Endothelial cell of hepatic sinusoid (primary cell): Measurements from ENCODE around the gene OSBPL3.

Source experiments
- in situ Hi-C: cut with HindIII; loops from 2 replicates; pipeline ENCODE4 v1.10.0; 2017; ENCODE audit warnings: low sequenced_read_pairs

The OSBPL3 gene

DNA sequence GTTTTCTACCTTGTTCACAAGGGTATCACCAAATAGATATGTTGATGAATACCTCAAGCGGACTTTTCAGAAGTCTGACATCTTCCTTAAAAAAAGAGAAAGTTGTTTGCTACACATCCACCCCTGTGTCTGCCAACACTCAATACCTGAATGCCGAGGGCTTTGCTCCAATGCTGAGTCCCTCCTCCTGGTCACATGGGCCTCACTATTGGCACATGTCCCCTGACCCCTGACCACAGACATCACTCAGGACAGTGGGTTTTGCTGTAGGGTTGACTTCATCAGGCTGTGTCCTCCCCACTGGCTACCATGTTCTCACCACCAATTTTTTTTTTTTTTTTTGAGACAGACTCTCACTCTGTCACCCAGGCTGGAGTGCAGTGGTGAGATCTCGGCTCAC lies 76.4 kb downstream of the OSBPL3 start:
- in situ Hi-C loops: no loop called here

DNA sequence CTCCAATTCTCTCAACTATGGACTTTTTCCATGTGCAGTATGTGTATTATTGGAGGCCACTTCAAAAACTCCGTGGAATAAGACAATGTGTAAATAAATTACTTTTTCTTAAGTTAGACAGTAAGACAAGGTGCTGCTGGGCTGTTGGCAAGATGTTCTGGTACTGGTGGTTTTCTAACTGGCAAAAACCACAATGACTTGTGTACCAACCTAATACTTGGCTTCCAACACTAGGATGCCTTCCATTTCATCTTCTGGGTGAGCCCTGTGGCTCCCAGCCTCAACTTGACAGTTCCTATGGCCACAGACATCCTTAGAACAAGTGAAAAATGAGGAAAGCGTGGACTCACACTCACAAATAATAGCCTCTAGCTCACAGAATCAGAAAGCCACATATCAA lies 77.0 kb downstream of the OSBPL3 start:
- in situ Hi-C loops: no loop called here

DNA sequence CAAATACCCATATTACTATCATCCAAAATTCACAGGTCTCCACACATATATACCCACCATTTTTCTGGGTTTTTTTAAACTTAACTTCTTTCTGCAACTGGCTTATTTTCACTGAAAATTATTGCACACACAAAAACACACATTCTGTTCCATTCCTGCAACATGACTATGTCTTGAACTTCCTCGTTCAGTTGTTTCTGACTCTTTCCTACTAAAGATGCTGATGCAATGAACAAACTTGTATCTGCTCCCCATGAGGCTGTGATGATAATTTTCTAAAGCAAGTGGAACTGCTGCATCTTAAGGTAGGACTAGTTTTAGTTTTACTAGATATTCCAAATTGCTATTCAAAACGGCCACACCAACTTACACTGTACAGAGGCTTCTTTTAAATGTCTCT lies 77.7 kb downstream of the OSBPL3 start:
- in situ Hi-C loops: no loop called here

DNA sequence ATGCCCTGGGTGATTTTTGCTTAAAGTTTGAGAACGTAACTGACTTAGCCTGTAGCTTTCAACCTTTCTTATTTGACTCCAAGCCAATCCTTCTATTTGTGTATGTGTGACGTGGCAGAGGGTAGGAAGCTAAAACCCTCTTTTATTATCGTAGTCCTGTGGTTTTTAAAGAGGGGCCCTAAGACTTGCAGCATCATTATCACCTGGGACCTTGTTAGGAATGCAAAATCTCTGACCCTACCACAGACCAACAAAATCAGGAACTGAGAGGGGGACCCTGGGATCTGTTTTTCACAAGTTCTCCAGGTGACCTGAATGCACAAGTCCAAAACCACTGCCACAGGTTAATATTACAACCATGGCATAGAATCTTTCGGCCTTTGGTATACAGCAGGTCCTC lies 80.1 kb downstream of the OSBPL3 start:
- in situ Hi-C loops: no loop called here

DNA sequence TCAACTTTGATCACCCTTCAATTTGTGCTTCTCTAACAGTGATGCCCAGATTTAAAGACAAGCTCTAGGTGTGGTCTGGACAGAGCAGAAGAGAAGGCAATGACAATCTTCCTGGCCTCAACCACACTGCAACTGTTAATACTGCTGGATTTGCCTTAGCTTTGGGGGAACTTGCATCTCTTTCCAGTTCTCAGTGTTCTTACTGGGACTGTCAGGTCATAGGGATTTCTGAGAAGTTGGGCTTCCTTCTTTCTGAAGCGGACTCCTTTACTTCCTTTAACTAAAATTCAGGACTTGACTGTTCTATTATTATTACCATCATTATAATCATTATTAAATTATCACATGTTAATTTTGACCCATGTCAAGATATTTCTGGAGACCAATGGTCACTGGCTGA lies 80.8 kb downstream of the OSBPL3 start:
- in situ Hi-C loops: no loop called here

DNA sequence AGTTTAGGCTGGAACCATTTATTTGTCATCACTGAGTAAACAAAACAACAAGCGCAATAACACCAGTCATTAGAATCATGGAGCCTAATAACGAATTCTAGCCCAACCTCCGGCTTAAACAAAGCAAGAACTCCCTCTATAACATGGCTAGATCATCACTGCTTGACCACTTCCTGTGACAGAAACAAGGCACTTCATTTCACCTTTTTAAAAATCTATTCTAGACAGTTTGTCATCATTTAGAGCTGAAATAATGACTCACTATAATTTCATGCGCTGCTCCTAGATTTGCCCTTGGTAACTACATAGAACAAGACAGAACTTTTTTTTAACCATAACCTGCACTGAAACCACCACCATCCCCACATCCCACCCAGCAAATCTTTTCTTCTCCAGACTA lies 81.3 kb downstream of the OSBPL3 start:
- in situ Hi-C loops: no loop called here

DNA sequence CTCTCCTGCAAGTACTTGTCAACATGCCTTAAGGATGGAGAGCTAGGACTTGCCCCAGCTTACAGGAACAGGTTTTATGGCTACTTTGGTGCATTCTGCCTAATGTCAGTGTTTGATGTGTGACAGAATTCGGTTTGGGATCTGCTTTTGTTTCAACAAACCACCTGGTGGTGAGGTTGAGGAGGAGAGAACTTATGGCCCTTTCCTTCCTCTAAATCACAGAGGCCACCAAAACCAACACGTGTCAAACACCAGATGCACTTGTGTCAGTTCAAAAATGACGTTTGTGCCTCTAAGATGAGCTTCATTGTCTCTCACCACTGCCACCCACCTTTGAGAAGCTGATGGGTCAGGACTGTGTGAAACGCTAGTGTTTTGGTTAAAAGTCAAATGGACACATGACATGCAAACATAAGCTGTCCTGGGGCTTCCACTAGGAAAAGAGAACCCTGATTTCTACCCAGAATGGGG lies 83.9 kb downstream of the OSBPL3 start:
- in situ Hi-C loops: no loop called here

DNA sequence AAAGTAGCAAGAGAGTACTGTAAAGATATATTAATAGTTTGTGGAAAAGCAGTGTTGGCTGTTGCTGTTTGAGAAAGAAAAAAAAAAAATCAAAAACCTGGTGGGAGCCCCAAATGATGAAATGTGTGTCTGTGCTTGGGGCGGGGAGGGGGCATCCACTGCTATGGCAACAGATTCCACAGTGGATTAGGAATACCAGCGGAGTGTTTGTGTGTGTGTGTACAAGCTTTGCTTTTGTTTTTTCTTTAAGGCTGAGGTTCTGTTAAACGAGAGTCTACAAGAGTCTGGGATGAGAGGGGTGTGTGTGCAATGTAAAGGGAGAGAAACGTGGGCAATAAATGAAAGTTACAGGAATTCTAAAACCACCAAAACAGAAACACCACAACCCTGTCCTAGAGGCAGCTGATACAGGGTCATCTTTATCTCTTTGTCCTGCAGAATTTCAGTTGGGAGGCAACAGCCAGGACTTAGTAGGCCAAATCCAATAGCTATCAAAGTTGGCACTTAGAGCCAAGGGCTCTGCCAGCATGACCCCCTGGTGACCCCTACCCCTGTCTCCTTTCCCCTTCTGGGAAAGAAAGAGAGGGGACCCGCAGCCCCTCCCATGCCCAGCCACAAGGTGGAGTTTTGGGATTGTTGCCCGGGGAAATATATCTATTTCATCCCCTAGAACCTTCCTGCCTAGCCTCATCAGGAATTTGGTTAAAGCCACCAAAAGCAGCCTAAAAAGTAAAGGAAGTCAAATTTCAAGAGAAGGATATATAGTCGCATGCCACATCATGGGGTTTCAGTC lies 85.4 kb downstream of the OSBPL3 start:
- in situ Hi-C loops: no loop called here

DNA sequence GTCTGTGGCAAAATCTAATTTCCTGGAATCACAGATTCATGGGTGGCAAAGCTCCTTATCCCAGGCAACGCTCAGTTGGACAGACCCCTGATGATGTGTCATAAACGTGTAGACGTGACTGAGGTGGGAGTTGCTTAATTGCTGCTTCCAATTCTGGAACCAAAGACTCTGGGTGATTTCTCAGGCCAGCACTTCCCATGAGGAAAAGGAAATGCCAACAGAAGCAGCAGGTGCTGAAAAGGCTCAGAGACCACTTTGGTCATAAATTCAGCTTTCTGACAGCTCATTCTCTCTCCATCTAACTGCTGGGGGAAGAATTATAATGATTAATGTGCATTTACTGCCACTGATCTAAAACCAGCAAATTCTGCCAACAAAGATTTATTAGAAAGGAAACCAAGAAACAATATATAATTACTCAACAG lies 88.7 kb downstream of the OSBPL3 start:
- in situ Hi-C loops: no loop called here

DNA sequence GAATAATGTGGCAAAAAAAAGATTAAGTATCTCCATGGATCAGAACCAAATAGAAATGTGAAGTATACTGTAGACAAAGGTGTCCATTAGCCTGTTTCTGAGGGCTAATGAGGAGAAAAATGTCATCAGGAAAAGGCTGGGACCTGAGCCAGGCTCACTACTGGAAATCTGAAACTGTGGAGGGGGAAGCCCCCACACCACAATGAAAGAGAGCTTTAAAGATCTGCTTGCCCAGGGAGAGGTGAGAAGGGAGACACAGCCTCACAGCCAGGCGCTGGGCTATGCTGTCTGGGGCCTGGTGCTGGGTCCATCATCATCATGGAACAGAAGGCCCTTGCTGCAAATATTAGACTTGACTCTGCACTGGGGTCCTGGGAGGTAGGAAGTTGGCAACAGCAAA lies 90.4 kb downstream of the OSBPL3 start:
- in situ Hi-C loops: no loop called here

DNA sequence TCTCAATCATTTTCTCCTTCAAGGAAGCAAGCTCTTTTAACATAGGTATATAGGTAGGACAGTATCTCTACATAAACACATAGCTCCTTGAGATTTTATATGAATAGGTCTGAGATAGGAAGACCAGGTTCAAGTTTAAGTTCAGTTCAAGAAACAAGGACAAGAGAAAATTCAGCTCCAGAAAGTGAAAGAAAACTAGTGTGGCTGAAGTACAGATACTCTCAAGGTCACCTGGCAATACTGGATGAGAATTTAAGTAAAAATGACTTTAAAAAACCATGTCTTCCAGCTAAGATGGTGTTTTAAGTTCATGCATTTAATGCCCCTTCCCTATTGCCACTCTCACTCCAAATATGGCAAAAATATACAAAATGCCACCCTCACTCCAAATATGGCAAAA lies 91.3 kb downstream of the OSBPL3 start:
- in situ Hi-C loops: no loop called here

DNA sequence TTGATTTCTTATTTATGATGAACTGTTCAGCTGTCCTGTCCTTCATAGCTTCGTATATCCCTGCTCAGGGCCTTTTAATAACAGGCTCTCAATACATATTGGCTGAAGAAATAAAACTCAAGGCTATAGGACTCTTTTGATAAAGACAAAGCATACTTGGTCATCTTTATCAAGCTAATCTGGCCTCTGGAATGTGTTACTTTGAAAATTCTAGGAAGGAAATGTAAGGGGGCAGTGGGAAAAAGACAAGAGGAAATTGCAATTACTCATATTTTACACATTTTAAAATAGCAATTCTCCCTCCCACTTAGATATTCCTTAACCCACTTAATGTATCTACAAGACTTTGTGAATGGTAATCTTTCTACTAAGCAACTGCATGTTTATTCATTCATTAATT lies 94.3 kb downstream of the OSBPL3 start:
- in situ Hi-C loops: no loop called here

DNA sequence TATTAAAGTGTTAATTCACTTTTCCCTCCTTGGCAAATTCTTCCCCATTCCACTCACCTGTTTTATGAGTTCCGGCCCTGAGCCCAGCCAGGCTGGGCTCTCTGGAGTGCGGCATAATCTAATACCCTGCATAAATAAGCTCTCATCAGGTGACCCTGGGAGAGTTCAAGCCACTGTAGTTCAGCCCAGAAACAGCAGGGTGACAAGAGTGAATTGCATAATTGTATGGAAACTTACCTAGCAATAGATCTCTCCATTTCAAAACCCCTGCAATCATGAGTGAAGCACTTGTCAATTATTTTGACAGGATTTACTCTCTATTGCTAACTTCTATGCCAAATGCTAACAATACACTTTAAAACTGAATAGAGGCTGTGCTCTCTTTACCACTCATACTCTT lies 94.7 kb downstream of the OSBPL3 start:
- in situ Hi-C loops: no loop called here

DNA sequence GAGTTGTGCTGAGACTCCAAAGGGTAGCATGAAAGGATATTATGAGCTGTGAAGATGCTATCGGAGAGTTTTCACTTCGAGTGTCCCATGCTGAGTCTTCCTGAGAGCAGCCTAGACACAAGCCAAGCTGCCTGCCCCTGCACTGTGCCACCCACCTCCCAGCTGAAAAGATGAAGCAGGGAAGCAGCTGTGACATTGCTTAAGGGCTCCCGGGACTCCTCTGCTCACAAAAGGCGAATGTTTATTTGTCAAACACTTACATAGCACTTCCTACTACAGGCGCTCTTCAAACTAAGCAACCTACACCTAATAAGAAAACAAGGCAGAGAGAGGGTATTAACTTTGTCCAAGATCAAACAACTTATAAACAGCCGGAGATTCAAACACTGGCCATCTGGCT lies 95.6 kb downstream of the OSBPL3 start:
- in situ Hi-C loops: no loop called here

DNA sequence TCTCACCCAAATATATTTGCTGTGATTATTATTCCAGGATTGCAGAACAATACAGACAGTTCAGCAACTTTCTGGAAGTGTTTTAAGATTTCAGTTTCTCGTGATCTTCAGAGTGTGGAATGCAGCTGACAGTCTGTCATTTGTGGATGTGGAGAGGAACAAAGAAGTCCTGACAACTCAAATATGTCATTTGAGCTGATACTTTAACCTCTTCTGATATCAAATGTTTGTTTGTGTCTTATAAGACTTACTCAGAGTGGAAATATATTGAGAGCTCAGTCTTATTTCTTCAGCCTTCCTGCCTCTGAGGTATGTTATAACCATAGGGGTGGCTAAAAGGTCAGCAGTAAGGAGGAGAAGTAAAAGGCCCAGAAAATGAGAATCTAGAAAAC lies 96.4 kb downstream of the OSBPL3 start:
- in situ Hi-C loops: no loop called here

DNA sequence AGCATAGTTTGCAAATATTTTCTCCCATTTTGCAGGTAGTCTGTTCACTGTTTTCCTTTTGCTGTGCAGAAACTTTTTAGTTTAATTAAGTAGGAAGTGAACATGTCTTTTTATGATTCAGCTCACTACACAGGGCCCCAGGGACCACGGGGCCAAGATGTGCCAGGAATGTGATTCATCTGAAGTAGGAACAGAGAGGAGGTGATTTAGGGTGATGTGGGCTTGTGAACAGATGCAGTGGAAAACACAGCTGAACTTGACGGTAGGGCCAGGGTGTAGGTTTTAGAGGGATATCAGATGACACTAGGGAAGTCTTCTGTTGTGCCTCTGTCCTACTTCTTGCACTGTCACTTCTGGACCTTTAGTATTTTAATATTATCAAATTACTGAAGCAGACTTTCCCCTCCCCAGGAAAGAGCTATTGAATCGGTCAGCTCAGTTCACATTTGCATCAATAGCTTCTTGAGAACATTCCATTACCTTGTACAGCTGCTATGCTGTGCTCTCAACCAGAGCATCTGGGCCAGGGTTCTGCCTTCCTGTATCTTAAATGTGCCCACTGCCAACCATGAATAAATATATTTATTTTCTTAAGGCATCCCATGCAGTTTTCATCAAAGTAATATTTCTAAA lies 96.9 kb downstream of the OSBPL3 start:
- in situ Hi-C loops: no loop called here

DNA sequence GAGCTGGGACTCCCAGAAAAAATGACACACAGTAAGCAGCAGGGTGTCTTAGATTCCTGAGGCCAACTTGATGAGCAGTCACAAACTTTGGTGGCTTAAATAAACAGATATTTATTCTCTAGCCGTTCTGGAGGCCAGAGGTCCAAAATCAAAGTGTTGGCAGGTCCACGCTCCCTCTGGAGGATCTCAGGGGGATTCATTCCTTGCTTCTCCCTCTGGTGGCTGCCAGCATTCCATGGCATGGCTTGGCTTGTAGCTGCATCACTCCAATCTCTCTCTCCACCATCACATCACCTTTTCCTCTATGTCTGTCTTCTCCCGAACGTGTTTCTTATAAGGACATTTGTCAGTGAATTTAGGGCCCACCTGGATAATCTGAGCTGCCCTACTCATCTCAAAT lies 98.4 kb downstream of the OSBPL3 start:
- in situ Hi-C loops: no loop called here

DNA sequence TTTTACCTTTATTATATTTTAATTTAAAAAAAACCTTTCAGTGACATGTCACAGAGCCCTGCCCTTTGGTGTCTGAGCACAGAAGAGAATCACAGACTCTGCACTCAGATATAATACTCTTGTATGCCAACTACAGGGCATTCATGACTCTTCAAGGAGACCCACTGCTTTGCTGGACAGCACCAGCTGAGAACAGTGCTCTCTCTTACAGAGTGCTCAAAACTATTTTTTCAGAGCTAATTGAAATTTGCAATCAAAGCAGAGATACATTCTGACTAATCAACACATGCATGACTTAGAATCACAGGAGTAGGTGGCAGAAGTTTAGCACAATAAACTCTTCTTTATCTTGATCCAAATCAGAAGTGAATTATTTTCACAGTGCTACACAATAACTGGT lies 99.1 kb downstream of the OSBPL3 start:
- in situ Hi-C loops: no loop called here

DNA sequence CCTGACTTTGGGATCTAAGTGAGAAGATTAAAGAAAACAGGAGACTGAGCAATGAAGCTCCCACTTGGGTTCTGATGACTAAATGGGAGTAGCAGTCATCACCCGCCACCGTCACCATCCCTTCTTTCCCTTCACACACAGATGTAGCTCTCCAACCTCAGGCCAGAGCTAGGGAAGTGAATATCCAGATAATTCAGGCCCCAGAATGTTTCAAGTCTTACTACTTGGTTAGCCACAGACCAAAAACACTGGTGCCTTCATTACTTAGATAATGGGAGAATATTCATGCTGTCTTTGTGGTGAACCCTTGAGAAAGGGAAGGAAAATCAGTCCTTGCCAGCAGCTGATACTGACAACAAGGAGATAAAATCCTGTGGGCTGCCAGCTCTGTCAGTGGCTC lies 100.7 kb downstream of the OSBPL3 start:
- in situ Hi-C loops: no loop called here

DNA sequence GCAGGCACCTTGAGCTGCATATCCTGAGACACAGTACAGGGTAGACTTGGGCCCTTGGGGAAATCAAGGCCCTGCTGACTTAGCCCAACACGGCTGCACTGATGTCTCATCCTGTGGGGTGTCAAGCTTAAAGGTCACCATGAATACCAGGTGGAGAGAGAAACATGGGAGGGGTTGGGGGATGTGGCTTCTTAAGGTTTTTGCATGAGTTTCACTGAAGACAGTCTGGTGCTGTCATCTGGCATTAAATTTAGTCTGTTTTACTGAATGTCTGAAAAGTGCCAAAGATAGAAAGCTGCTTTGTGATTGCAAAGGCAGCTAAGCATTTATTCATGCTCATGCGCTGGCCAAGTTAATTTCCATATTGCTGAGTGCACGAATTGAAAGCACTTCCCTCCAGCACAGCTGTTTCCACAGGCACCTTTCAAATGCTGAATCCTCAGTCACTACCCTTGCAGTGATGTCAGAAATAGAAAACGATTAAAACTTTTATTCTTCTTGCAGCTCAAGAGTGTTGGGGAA lies 102.1 kb downstream of the OSBPL3 start:
- in situ Hi-C loops: no loop called here

DNA sequence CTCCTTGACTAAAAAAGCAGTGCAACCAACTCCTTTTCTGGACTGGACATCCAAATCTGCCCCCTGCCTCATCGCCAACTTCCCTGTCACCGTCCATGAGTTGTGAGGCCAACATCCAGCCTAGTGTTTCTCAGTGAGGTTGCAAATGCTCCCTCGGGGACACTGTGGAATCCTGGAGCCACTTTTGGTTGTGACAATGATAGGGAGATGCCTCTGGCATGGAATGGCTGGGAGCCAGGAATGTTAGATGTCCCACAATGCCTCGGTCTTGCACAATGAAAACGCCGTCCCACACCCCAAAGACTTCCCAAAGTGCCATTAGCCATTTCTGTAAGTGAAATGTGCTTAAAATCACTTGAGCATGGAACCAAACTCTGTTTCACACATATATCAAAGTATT lies 105.2 kb downstream of the OSBPL3 start:
- in situ Hi-C loops: no loop called here

DNA sequence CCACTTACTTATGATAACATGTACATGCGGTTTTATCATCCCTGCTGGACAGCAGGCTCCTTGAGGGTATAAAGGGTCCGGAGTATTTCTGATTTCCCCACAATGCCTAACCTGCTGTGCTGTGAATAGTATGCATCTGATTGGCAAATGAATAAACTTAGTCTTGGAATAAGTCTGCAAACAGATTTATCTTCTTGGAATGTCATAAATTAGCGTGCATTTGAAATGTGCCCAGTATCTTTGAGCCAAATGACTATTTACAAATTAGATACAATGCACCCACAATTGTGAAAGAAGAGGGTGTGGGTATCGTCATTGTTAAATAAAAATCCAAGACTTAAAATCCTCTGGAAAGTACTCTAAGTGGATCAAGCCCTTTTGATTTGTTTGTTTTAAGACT lies 106.0 kb downstream of the OSBPL3 start:
- in situ Hi-C loops: no loop called here
